Glomerular endothelial cell (primary cell): Measurements from ENCODE around the gene KIF16B. TPM values are rescaled to one million over a fixed set of nuclear protein-coding genes. Genes with fewer than 3 reads are reported as not detected.

Experiments used
- DNase-seq: peaks from one replicate; pipeline ENCODE4 v3.0.0-alpha.2; 2011; ENCODE audit warnings: low read depth, low spot score; ENCODE audit errors: extremely low read depth
- total RNA-seq: library from RNA; depleted of rRNA; stranded (reverse); fragments of >200 nt; gene quantifications from 2 replicates; pipeline ENCODE4 v1.2.3, GENCODE V29; 2015

KIF16B gene
- total RNA-seq, 1 donor from 2014 or later = 8.2 TPM

GRCh38 chr20:16555754-16556153 is 17.5 kb downstream of the KIF16B start:
- no peak for DNase-seq

- DNase-seq = no peak
Measured at GRCh38 chr20:16554766-16555543, 18.3 kb downstream of the KIF16B start.

GRCh38 chr20:16553684-16554083 is 19.6 kb downstream of the KIF16B start:
- no peak for DNase-seq

- DNase-seq = no peak
Measured at GRCh38 chr20:16553101-16553500, 20.1 kb downstream of the KIF16B start.

GRCh38 chr20:16552015-16552414 is 21.2 kb downstream of the KIF16B start:
- no peak for DNase-seq

GRCh38 chr20:16551607-16552006 is 21.6 kb downstream of the KIF16B start:
- no peak for DNase-seq

GRCh38 chr20:16548068-16548672 is 25.1 kb downstream of the KIF16B start:
- DNase-seq = no peak

GRCh38 chr20:16544949-16545348 is 28.3 kb downstream of the KIF16B start:
- no peak for DNase-seq

GRCh38 chr20:16542477-16542876 is 30.8 kb downstream of the KIF16B start:
- no peak for DNase-seq

GRCh38 chr20:16541878-16542277 is 31.4 kb downstream of the KIF16B start:
- DNase-seq = no peak

- DNase-seq = no peak
Measured at GRCh38 chr20:16541226-16541625, 32.0 kb downstream of the KIF16B start.

- DNase-seq = no peak
Measured at GRCh38 chr20:16539280-16540021, 33.8 kb downstream of the KIF16B start.

GRCh38 chr20:16538779-16539178 is 34.5 kb downstream of the KIF16B start:
- no peak for DNase-seq

GRCh38 chr20:16537918-16538317 is 35.3 kb downstream of the KIF16B start:
- no peak for DNase-seq

GRCh38 chr20:16537025-16537665 is 36.1 kb downstream of the KIF16B start:
- DNase-seq = no peak

GRCh38 chr20:16535277-16535676 is 38.0 kb downstream of the KIF16B start:
- no peak for DNase-seq

GRCh38 chr20:16533502-16533901 is 39.7 kb downstream of the KIF16B start:
- DNase-seq = no peak

- no peak for DNase-seq
Measured at GRCh38 chr20:16531485-16531884, 41.8 kb downstream of the KIF16B start.

GRCh38 chr20:16530201-16530681 is 43.0 kb downstream of the KIF16B start:
- DNase-seq = no peak

GRCh38 chr20:16528078-16528477 is 45.2 kb downstream of the KIF16B start:
- no peak for DNase-seq

- DNase-seq = no peak
Measured at GRCh38 chr20:16527438-16527837, 45.8 kb downstream of the KIF16B start.
